Epithelial cell of esophagus (primary cell): ENCODE data around the gene ELP2.
A peak's percentile ranks its signal among the peaks of the same experiment; 100 is the strongest.

Source experiments
- DNase-seq: peaks from one replicate; pipeline ENCODE4 v3.0.0; 2010; ENCODE audit warnings: low read depth
- H3K4me3 ChIP-seq: 2 replicates; pipeline ENCODE4 v1.5.1; 2011; ENCODE audit warnings: mild to moderate bottlenecking, low read length, control low read depth
- CTCF ChIP-seq: IDR thresholded peaks from 2 replicates; pipeline ENCODE4 v1.5.1; 2011; ENCODE audit warnings: low read depth, mild to moderate bottlenecking, low read length, control low read depth, inconsistent platforms; ENCODE audit not compliant: insufficient read depth; ENCODE audit errors: missing control alignments

Gene ELP2

GRCh38 chr18:36094431-36094830, 35.3 kb upstream of the ELP2 start:
- TF ChIP-seq CTCF: no peak
- peak; percentile 33 for DNase-seq
- H3K4me3 ChIP-seq: no peak overlapping the region

DNA sequence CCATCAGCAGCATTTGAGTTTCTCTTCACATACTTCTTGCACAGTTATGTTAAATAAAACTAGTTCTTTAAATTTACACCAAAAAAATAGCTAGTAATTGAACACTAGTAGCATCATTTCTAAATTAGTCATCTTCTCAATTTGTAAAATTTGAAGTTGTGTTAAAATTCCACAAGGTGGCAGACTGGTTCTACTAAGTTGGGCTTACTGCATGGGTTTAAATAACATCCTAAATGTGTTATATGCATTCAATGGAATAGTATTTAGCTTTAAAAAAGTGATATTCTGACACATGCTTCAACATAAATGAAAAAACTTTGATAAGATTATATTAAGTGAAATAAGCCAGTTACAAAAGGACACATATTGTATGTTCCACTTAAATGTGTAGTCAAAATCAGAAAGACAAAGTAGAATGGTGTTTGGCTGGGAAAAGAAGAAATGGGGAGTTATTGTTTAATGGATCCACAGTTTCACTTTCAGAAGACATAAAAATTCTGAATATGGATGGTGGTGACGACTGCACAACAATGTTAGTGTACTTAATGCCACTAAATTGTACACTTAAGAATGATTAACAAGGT, 33.7 kb upstream of the ELP2 start:
- H3K4me3 ChIP-seq: no peak overlapping the region
- peak; percentile 77 for DNase-seq
- peak; percentile 48 for TF ChIP-seq CTCF

DNA sequence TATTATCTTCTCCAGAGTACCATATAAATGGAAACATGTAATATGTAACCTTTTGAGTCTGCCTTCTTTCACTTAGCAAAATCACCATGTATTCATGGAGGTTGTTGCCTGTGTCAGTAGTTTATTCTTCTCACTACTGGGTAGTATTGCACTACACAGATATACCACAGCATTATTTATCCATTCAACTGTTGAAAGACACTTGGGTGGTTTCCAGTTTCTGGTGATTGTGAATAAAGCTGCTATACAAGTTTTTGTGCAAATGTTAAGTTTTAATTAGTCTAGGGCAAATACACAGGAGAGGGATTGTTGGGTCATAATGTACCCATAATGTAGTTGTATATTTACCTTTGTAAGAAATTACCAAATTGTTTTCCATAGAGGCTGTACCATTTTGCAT, 32.7 kb upstream of the ELP2 start:
- no peak for DNase-seq
- H3K4me3 ChIP-seq: no peak overlapping the region
- no peak for TF ChIP-seq CTCF

GRCh38 chr18:36099311-36099710, 30.4 kb upstream of the ELP2 start:
- TF ChIP-seq CTCF: no peak
- no peak overlapping the region for H3K4me3 ChIP-seq
- no peak for DNase-seq

- TF ChIP-seq CTCF: no peak
- no peak overlapping the region for H3K4me3 ChIP-seq
- DNase-seq: peak; percentile 80
Observed at GRCh38 chr18:36101943-36102342, 27.8 kb upstream of the ELP2 start.

DNA sequence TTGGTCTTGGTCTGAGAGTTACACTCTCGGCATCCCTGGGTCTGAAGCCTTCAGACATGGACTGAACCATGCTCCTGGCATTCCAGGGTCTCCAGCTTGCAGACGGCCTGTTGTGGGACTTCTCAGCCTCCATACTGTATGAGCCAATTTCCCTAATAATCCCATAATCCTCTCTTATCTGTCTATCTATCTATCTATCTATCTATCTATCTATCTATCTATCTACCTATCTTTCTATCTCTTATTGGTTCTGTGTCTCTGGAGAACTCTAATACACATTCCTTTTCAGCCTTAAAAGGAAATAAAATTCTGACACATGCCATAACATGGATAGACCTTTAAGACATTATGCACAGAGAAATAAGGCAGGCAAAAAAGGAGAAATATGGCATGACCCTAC, 24.9 kb upstream of the ELP2 start:
- TF ChIP-seq CTCF: no peak
- H3K4me3 ChIP-seq: no peak overlapping the region
- no peak for DNase-seq

DNA sequence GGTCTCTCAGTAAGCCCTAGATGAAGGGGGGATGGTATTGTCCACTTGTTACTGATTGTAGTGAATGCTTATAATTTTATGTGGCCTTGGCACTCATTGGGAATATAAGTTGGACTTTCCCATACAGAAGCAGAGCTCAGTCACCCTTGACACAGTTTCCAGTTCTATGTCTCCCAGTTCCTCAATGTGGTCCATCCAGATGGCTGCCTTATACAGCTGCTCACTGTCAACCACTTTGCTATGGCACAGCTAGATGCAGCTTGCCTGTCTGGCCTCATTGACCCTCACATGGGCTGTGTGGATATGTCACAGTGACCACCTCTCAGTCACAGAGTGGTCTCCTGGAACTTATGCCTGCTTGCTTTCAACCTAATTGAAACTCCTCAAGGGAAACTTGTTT, 22.2 kb upstream of the ELP2 start:
- H3K4me3 ChIP-seq: no peak overlapping the region
- no peak for DNase-seq
- TF ChIP-seq CTCF: no peak
